ENCODE measurements around the gene DNAAF5.

Gene DNAAF5

DNA sequence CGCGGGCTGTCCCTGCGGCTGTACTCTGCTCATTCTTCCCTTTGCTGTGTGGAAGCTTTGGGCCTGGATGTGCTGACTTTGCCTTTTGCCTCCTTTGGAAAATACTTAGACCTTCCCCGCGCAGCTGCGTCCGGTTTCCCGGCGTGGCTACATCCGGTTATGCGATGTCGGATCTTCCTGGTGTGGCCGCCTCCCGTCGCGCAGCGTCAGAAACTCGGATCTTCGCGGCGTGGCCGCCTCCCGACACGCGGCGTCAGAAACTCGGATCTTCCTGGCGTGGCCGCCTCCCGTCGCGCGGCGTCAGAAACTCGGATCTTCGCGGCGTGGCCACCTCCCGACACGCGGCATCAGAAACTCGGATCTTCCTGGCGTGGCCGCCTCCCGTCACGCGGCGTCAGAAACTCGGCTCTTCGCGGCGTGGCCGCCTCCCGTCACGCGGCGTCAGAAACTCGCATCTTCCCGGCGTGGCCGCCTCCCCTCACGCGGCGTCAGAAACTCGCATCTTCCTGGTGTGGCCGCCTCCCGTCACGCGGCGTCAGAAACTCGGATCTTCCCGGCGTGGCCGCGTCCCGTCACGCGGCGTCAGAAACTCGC lies 55.5 kb downstream of the DNAAF5 start:
- H3K4me1 ChIP-seq (ENCODE audit: low read depth, poor library complexity, severe bottlenecking), result no peaks in the 10 kb centered on the region
- H3K36me3 ChIP-seq (ENCODE audit: insufficient read depth), result no peaks in the 10 kb centered on the region
- no peak overlapping the region for H3K4me3 ChIP-seq (IDR thresholded peaks at IDR 0.05; ENCODE audit: insufficient read depth, low read depth, low read length)
- no peaks in the 10 kb centered on the region for H3K27me3 ChIP-seq (ENCODE audit: insufficient read depth, low read depth)
- H3K4me2 ChIP-seq, result no peak overlapping the region
- no peak for TF ChIP-seq CTCF (conservative IDR thresholded peaks at IDR 0.05; ENCODE audit: low read depth, low read length)
- H3K79me2 ChIP-seq (ENCODE audit: insufficient read depth, low read depth), result no peaks in the 10 kb centered on the region
- no peak overlapping the region for H3K9ac ChIP-seq
- no peaks in the 10 kb centered on the region for H4K20me1 ChIP-seq (ENCODE audit: insufficient read depth)
- H3K27ac ChIP-seq, result no peak overlapping the region
- H2AFZ ChIP-seq (ENCODE audit: low read depth), result no peak overlapping the region

- H4K20me1 ChIP-seq (ENCODE audit: insufficient read depth), result no peaks in the 10 kb centered on the region
- H3K4me2 ChIP-seq, result no peak overlapping the region
- no peak overlapping the region for H2AFZ ChIP-seq (ENCODE audit: low read depth)
- H3K27me3 ChIP-seq (ENCODE audit: insufficient read depth, low read depth), result no peaks in the 10 kb centered on the region
- no peak overlapping the region for H3K27ac ChIP-seq
- no peaks in the 10 kb centered on the region for H3K36me3 ChIP-seq (ENCODE audit: insufficient read depth)
- no peak overlapping the region for H3K4me3 ChIP-seq (IDR thresholded peaks at IDR 0.05; ENCODE audit: insufficient read depth, low read depth, low read length)
- TF ChIP-seq CTCF (conservative IDR thresholded peaks at IDR 0.05; ENCODE audit: low read depth, low read length), result no peak
- H3K79me2 ChIP-seq (ENCODE audit: insufficient read depth, low read depth), result no peaks in the 10 kb centered on the region
- H3K9ac ChIP-seq, result no peak overlapping the region
- no peaks in the 10 kb centered on the region for H3K4me1 ChIP-seq (ENCODE audit: low read depth, poor library complexity, severe bottlenecking)
Observed at GRCh38 chr7:782718-783449, 56.4 kb downstream of the DNAAF5 start.

GRCh38 chr7:783556-784490 lies 57.3 kb downstream of the DNAAF5 start:
- TF ChIP-seq CTCF (conservative IDR thresholded peaks at IDR 0.05; ENCODE audit: low read depth, low read length), result no peak
- Histone ChIP-seq H3K27me3 (ENCODE audit: insufficient read depth, low read depth) (no peaks in the 10 kb centered on the region), H3K9ac (no peak overlapping the region), H2AFZ (ENCODE audit: low read depth) (no peak overlapping the region), H3K27ac (no peak overlapping the region), H3K4me2 (no peak overlapping the region), H3K36me3 (ENCODE audit: insufficient read depth) (no peaks in the 10 kb centered on the region), H3K4me1 (ENCODE audit: low read depth, poor library complexity, severe bottlenecking) (no peaks in the 10 kb centered on the region), H3K4me3 (IDR thresholded peaks at IDR 0.05; ENCODE audit: insufficient read depth, low read depth, low read length) (no peak overlapping the region), H4K20me1 (ENCODE audit: insufficient read depth) (no peaks in the 10 kb centered on the region), H3K79me2 (ENCODE audit: insufficient read depth, low read depth) (no peaks in the 10 kb centered on the region)

DNA sequence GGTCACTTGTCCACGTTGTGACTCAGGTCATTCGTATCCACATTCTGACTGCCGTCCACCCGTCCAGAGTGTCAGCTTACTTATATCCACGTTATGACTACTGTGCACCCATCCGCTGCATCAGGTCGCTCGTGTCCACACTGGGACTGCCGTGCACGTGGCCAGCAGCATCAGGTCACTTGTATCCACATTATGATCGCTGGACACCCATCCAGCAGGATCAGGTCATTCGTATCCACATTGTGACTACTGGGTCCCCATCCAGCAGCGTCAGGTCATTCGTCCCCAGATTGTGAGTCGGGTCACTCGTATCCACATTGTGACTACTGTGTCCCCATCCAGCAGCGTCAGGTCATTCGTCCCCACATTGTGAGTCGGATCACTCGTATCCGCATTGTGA lies 58.5 kb downstream of the DNAAF5 start:
- no peak for TF ChIP-seq CTCF (conservative IDR thresholded peaks at IDR 0.05; ENCODE audit: low read depth, low read length)
- H2AFZ ChIP-seq (ENCODE audit: low read depth), result no peak overlapping the region
- H4K20me1 ChIP-seq (ENCODE audit: insufficient read depth), result no peaks in the 10 kb centered on the region
- H3K4me3 ChIP-seq (IDR thresholded peaks at IDR 0.05; ENCODE audit: insufficient read depth, low read depth, low read length), result no peak overlapping the region
- no peaks in the 10 kb centered on the region for H3K27me3 ChIP-seq (ENCODE audit: insufficient read depth, low read depth)
- H3K79me2 ChIP-seq (ENCODE audit: insufficient read depth, low read depth), result no peaks in the 10 kb centered on the region
- no peak overlapping the region for H3K9ac ChIP-seq
- no peak overlapping the region for H3K27ac ChIP-seq
- H3K4me1 ChIP-seq (ENCODE audit: low read depth, poor library complexity, severe bottlenecking), result no peaks in the 10 kb centered on the region
- H3K36me3 ChIP-seq (ENCODE audit: insufficient read depth), result no peaks in the 10 kb centered on the region
- no peak overlapping the region for H3K4me2 ChIP-seq
